MCF 10A (cell line): ENCODE results near the gene DOCK9. TPM values are rescaled to one million over a fixed set of nuclear protein-coding genes. Genes with fewer than 3 reads are reported as not detected.

Source experiments
- BruUV-seq: library from RNA; stranded (reverse); fragments of 400-500 nt; replicated peaks from 2 replicates; lab custom pipeline; 2021; lab: Mats Ljungman, UMichigan
- CTCF ChIA-PET: fragments of 300-600 bp; sonication (Branson Sonifier 250); formaldehyde crosslinking; extraction: SDS; loops from one replicate; lab custom pipeline; 2021; ENCODE audit warnings: antibody characterized with exemption, inconsistent platforms; lab: Yijun Ruan, JAX
- POLR2A ChIA-PET: fragments of 300-600, 350-650 bp; sonication (Branson Sonifier 250); formaldehyde crosslinking; extraction: SDS; loops from one replicate; lab custom pipeline; 2020; ENCODE audit warnings: antibody characterized with exemption, inconsistent platforms; lab: Yijun Ruan, JAX
- DNase-seq: peaks from one replicate; pipeline ENCODE4 v3.0.0-alpha.2; 2018; ENCODE audit not compliant: unreplicated experiment
- H3K27ac Mint-ChIP-seq: one replicate; pipeline ENCODE4 v1.8.0; 2022; ENCODE audit warnings: mild to moderate bottlenecking, low read depth, mixed read lengths; ENCODE audit not compliant: unreplicated experiment
- H3K27me3 Mint-ChIP-seq: one replicate; pipeline ENCODE4 v1.8.0; 2022; ENCODE audit warnings: mixed read lengths; ENCODE audit not compliant: insufficient read depth, unreplicated experiment
- H3K36me3 Mint-ChIP-seq: one replicate; pipeline ENCODE4 v1.8.0; 2022; ENCODE audit warnings: mild to moderate bottlenecking, moderate library complexity, mixed read lengths; ENCODE audit not compliant: insufficient read depth, unreplicated experiment
- H3K4me1 Mint-ChIP-seq: one replicate; pipeline ENCODE4 v1.8.0; 2022; ENCODE audit warnings: mixed read lengths; ENCODE audit not compliant: insufficient read depth, unreplicated experiment
- H3K4me3 Mint-ChIP-seq: one replicate; pipeline ENCODE4 v1.8.0; 2022; ENCODE audit warnings: mild to moderate bottlenecking, moderate library complexity, mixed read lengths; ENCODE audit not compliant: unreplicated experiment
- H3K9me3 Mint-ChIP-seq: one replicate; pipeline ENCODE4 v1.8.0; 2022; ENCODE audit warnings: mixed read lengths; ENCODE audit not compliant: unreplicated experiment
- intact Hi-C: fragments of 100-400 bp; cut with micrococcal nuclease; formaldehyde crosslinking; loops from 2 replicates; pipeline ENCODE4 v1.14.1; 2022
- total RNA-seq: library from RNA; stranded (reverse); gene quantifications from 2 replicates; pipeline ENCODE4 v1.2.3, GENCODE V29; 2022
- TF ChIP-seq, protein P1 (sequence below): fragments of 200-600 bp; IDR thresholded peaks from one replicate; pipeline ENCODE4 v1.8.0; 2022; ENCODE audit warnings: antibody characterized with exemption, mild to moderate bottlenecking; ENCODE audit not compliant: unreplicated experiment

DOCK9 gene
- total RNA-seq, 1 experiment from 2014 or later, result 77.0 TPM

DNA sequence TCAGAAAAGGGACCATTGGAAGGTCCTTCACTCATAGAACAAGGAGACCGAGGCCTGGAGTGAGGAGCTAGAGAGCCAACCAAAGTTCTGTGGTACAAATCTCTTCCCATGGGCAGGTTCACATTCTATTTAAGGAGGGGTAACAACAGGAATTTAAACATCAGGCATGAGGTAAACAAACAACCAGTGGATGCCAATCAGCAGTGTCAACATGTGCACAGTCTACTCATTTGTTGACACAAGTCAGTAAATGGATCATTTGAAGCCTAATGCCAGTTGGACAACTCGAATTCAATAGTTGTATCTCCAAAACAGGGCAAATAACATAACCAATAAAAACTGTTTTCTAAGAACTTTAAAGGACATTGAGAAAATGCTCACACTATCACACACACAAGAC lies 6.3 kb upstream of the DOCK9 start:
- Mint-ChIP-seq H3K27ac (no peak overlapping the region), H3K27me3 (no peaks in the 10 kb centered on the region), H3K9me3 (no peaks in the 10 kb centered on the region), H3K36me3 (peaks cover 6% of the 10 kb centered on the region), H3K4me1 (peaks cover 10% of the 10 kb centered on the region), H3K4me3 (no peak overlapping the region)
- TF ChIP-seq, protein P1, sequence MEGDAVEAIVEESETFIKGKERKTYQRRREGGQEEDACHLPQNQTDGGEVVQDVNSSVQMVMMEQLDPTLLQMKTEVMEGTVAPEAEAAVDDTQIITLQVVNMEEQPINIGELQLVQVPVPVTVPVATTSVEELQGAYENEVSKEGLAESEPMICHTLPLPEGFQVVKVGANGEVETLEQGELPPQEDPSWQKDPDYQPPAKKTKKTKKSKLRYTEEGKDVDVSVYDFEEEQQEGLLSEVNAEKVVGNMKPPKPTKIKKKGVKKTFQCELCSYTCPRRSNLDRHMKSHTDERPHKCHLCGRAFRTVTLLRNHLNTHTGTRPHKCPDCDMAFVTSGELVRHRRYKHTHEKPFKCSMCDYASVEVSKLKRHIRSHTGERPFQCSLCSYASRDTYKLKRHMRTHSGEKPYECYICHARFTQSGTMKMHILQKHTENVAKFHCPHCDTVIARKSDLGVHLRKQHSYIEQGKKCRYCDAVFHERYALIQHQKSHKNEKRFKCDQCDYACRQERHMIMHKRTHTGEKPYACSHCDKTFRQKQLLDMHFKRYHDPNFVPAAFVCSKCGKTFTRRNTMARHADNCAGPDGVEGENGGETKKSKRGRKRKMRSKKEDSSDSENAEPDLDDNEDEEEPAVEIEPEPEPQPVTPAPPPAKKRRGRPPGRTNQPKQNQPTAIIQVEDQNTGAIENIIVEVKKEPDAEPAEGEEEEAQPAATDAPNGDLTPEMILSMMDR, result no peak
- intact Hi-C loops, result no loop called here
- ChIA-PET CTCF (interaction anchor here (0.6 kb wide), 1 partner anchor 8 kb away, joined by 3 read pairs; no protein-coding TSS in a partner anchor), POLR2A (no interaction called here)
- no peak for DNase-seq
- no TSS peak for BruUV-seq

DNA sequence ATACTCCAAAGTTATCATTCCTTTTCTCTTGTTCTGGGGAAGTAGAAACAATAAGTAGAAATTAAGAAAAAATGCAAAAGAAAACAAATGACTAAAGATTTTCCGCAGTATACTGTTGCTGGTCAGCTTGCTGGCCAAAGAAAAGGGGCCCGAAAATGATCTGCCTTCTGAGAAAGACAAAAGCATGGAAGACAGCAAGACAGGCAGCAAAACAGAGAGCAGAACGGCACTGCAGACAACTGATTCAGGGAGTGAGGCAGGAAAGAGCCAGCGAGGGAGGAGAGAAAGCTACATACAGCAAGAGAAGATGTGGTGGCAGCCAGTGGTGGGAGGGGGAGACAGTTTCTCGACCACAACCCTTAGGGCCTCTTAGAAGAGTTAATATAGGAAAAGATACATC lies 5.3 kb upstream of the DOCK9 start:
- DNase-seq, result no peak
- Mint-ChIP-seq H3K4me3 (no peak overlapping the region), H3K4me1 (peaks cover 11% of the 10 kb centered on the region), H3K9me3 (no peaks in the 10 kb centered on the region), H3K27me3 (no peaks in the 10 kb centered on the region), H3K36me3 (peaks cover 6% of the 10 kb centered on the region), H3K27ac (no peak overlapping the region)
- intact Hi-C loops, result no loop called here
- BruUV-seq, result no TSS peak
- ChIA-PET POLR2A (interaction anchor here (0.6 to 0.9 kb wide), 3 partner anchors 14 to 83 kb away, joined by 3 to 4 read pairs (median 4); no protein-coding TSS in a partner anchor), CTCF (interaction anchor here (0.8 to 0.9 kb wide), 2 partner anchors 12 to 51 kb away, joined by 3 to 5 read pairs; no protein-coding TSS in a partner anchor)
- TF ChIP-seq, protein P1, result no peak

DNA sequence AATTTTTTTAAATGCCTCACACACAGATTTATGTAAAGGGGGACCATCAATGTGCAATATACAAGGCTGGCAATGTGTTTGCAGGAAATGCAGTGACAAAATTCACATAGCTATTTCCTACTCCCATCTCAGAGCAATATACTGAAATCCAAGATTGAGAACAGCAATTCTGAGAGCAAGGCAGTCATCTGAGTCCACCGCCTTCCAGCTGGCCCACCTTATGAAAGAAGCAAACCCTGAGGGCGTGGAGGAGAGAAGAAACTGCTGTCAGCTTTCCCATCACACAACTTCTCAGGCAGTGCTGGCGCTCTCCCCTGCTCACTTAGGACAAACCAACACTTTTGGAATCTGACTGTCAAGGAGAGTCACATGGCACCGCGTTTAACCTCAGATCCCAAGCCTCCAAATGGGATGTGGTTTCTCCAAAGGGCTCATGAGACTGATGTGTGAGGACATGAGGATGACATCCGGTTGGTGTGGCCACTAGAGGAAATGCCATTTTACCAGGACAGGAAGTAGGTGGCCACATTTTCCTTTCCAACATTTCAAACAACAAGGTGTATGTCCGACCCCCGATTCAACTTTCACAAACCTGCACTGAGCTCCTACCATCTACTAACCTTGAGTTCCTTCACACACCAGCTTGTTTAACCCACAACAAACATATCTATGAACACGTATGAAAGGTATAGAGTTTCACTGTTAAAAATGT lies 3.7 kb upstream of the DOCK9 start:
- intact Hi-C loops, result no loop called here
- H3K27me3 Mint-ChIP-seq, result no peaks in the 10 kb centered on the region
- ChIA-PET POLR2A (interaction anchor here (0.9 kb wide), 1 partner anchor 219 kb away, joined by 3 read pairs; the partner anchor contains the start of gene UBAC2), CTCF (interaction anchor here (0.7 kb wide), 1 partner anchor 45 kb away, joined by 3 read pairs; no protein-coding TSS in a partner anchor)
- H3K36me3 Mint-ChIP-seq, result peaks cover 6% of the 10 kb centered on the region
- peaks cover 15% of the 10 kb centered on the region for H3K4me1 Mint-ChIP-seq
- no peaks in the 10 kb centered on the region for H3K9me3 Mint-ChIP-seq
- DNase-seq, result no peak
- no TSS peak for BruUV-seq
- H3K27ac Mint-ChIP-seq, result no peak overlapping the region
- TF ChIP-seq, protein P1, result no peak
- H3K4me3 Mint-ChIP-seq, result no peak overlapping the region

DNA sequence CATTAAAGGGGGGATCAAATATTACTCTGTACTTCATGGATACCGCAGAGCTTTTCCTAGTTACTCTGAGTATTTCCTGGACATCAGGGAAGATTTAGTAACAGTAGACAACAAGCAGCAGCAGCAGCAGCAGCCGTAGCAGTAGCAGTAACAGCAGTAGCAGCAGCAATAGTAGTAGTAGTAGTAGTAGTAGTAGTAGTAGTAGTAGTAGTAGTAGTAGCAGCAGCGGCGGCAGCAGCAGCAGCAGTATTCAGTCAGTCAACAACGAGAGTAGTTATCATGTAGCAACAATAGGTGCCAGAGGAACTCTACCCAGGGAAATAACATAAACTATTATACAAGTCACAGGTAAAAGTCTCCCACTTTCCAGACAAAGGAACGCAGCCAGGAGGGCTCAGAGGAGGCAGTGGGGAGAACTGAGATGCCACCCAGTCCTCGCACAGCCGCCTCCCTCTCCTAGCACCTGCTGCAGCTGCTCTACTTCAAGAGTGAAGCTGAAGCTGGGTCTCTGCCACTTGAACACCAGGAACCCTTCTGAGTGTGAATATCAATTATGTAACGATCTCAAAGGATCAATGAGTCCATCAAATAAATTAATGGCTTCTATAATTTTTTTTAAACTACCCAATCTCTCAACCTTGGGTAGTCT lies 1.3 kb upstream of the DOCK9 start:
- Mint-ChIP-seq H3K4me3 (no peak overlapping the region), H3K27ac (no peak overlapping the region), H3K9me3 (no peaks in the 10 kb centered on the region), H3K36me3 (peaks cover 6% of the 10 kb centered on the region), H3K4me1 (peaks cover 29% of the 10 kb centered on the region), H3K27me3 (no peaks in the 10 kb centered on the region)
- TF ChIP-seq, protein P1, result no peak
- intact Hi-C loops, result loop anchor here (5.0 kb wide), 1 partner anchor 87 kb away; no protein-coding TSS in a partner anchor
- BruUV-seq, result no TSS peak
- CTCF ChIA-PET, result interaction anchor here (0.6 to 1.1 kb wide), 3 partner anchors 21 to 161 kb away, joined by 3 to 6 read pairs (median 3); no protein-coding TSS in a partner anchor
- no peak for DNase-seq
- POLR2A ChIA-PET, result interaction anchor here (0.6 to 3.4 kb wide), 8 partner anchors 9 to 358 kb away, joined by 3 to 12 read pairs (median 3); no protein-coding TSS in a partner anchor
